Measurements from ENCODE around the gene RNASE11.

- TF ChIP-seq, protein P1, sequence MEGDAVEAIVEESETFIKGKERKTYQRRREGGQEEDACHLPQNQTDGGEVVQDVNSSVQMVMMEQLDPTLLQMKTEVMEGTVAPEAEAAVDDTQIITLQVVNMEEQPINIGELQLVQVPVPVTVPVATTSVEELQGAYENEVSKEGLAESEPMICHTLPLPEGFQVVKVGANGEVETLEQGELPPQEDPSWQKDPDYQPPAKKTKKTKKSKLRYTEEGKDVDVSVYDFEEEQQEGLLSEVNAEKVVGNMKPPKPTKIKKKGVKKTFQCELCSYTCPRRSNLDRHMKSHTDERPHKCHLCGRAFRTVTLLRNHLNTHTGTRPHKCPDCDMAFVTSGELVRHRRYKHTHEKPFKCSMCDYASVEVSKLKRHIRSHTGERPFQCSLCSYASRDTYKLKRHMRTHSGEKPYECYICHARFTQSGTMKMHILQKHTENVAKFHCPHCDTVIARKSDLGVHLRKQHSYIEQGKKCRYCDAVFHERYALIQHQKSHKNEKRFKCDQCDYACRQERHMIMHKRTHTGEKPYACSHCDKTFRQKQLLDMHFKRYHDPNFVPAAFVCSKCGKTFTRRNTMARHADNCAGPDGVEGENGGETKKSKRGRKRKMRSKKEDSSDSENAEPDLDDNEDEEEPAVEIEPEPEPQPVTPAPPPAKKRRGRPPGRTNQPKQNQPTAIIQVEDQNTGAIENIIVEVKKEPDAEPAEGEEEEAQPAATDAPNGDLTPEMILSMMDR (conservative IDR thresholded peaks at IDR 0.05; ENCODE audit: low read depth, low read length), result no peak
- TF ChIP-seq EZH2 (IDR thresholded peaks at IDR 0.05; ENCODE audit: low read length, unreplicated experiment), result no peak
- TF ChIP-seq EZH2phosphoT487 (IDR thresholded peaks at IDR 0.05; ENCODE audit: borderline replicate concordance, low read length), result no peak
Observed at GRCh38 chr14:20631880-20632389, 44.1 kb upstream of the RNASE11 start.
